Activated CD4-positive, alpha-beta T cell treated with anti-CD3 and anti-CD28 coated beads, Interleukin-2, amount 10 ng/mL, durations not matched to agents 7 days and 5 days (primary cell): Measurements from ENCODE around the gene CDKN2AIP. TPM values are rescaled to one million over a fixed set of nuclear protein-coding genes. Genes with fewer than 3 reads are reported as not detected.
A peak's percentile ranks its signal among the peaks of the same experiment; 100 is the strongest.
"Not testable (repeated sequence)": the region's sequence is repeated elsewhere in the genome, so short reads cannot be mapped to it uniquely, and the experiment has no call there.

Experiments used
- CTCF ChIA-PET: fragments of 350-600 bp; sonication (Branson Sonifier 250); formaldehyde crosslinking; loops from one replicate; lab custom pipeline; 2021; ENCODE audit warnings: antibody characterized with exemption; lab: Charles Lee
- POLR2A ChIA-PET: fragments of 350-600 bp; sonication (Branson Sonifier 250); formaldehyde crosslinking; loops from one replicate; lab custom pipeline; 2021; ENCODE audit warnings: antibody characterized with exemption; lab: Charles Lee
- DNase-seq: peaks from one replicate; pipeline ENCODE4 v3.0.0-alpha.2; 2020
- H3K27ac Mint-ChIP-seq: one replicate; pipeline ENCODE4 v1.8.0; 2021; ENCODE audit warnings: mild to moderate bottlenecking, moderate library complexity, mixed read lengths
- H3K27me3 Mint-ChIP-seq: one replicate; pipeline ENCODE4 v1.8.0; 2021; ENCODE audit warnings: mixed read lengths
- H3K36me3 Mint-ChIP-seq: one replicate; pipeline ENCODE4 v1.8.0; 2021; ENCODE audit warnings: low read depth, mixed read lengths
- H3K4me1 Mint-ChIP-seq: one replicate; pipeline ENCODE4 v1.8.0; 2021; ENCODE audit warnings: mixed read lengths
- H3K4me3 Mint-ChIP-seq: one replicate; pipeline ENCODE4 v1.8.0; 2021; ENCODE audit warnings: mild to moderate bottlenecking, moderate library complexity, mixed read lengths
- H3K9me3 Mint-ChIP-seq: one replicate; pipeline ENCODE4 v1.8.0; 2021; ENCODE audit warnings: mixed read lengths
- total RNA-seq, 2 experiments: library from RNA; stranded (reverse); gene quantifications; one replicate each; pipeline ENCODE4 v1.2.3, GENCODE V29; 2021

Gene CDKN2AIP
- total RNA-seq, 2 experiments from 2014 or later, result 28.2 to 30.2 TPM

GRCh38 chr4:183424109-183424744, 20.2 kb upstream of the CDKN2AIP start:
- Mint-ChIP-seq H3K36me3 (no peaks in the 10 kb centered on the region), H3K4me3 (no peak overlapping the region), H3K27ac (no peak overlapping the region), H3K27me3 (no peaks in the 10 kb centered on the region), H3K4me1 (peaks cover 10% of the 10 kb centered on the region), H3K9me3 (peaks cover 4% of the 10 kb centered on the region)
- DNase-seq, result no peak
- POLR2A ChIA-PET, result no interaction called here
- CTCF ChIA-PET, result interaction anchor here (1.1 kb wide), 1 partner anchor 20 kb away, joined by 4 read pairs; no protein-coding TSS in a partner anchor

GRCh38 chr4:183426507-183426906, 17.9 kb upstream of the CDKN2AIP start:
- Mint-ChIP-seq H3K27ac (peak overlapping the region; percentile 70), H3K27me3 (no peaks in the 10 kb centered on the region), H3K9me3 (peaks cover 4% of the 10 kb centered on the region), H3K4me1 (peaks cover 27% of the 10 kb centered on the region), H3K36me3 (peaks cover 2% of the 10 kb centered on the region), H3K4me3 (no peak overlapping the region)
- DNase-seq, result no peak
- CTCF ChIA-PET, result no interaction called here
- POLR2A ChIA-PET, result no interaction called here

GRCh38 chr4:183429489-183429888, 14.9 kb upstream of the CDKN2AIP start:
- no peak for DNase-seq
- Mint-ChIP-seq H3K4me3 (no peak overlapping the region), H3K27me3 (no peaks in the 10 kb centered on the region), H3K4me1 (peaks cover 39% of the 10 kb centered on the region), H3K36me3 (peaks cover 2% of the 10 kb centered on the region), H3K9me3 (peaks cover 4% of the 10 kb centered on the region), H3K27ac (peak overlapping the region; percentile 25)
- CTCF ChIA-PET, result interaction anchor here (1.9 kb wide), 1 partner anchor 22 kb away, joined by 6 read pairs; no protein-coding TSS in a partner anchor
- POLR2A ChIA-PET, result no interaction called here

GRCh38 chr4:183430317-183430993, 14.0 kb upstream of the CDKN2AIP start:
- Mint-ChIP-seq H3K4me3 (no peak overlapping the region), H3K4me1 (peaks cover 40% of the 10 kb centered on the region), H3K27me3 (no peaks in the 10 kb centered on the region), H3K9me3 (peaks cover 4% of the 10 kb centered on the region), H3K27ac (peak overlapping the region; percentile 87), H3K36me3 (peaks cover 2% of the 10 kb centered on the region)
- ChIA-PET POLR2A (interaction anchor here (1.0 kb wide), 1 partner anchor 13 kb away, joined by 3 read pairs; no protein-coding TSS in a partner anchor), CTCF (interaction anchor here (1.6 to 1.9 kb wide), 2 partner anchors 13 to 23 kb away, joined by 5 to 6 read pairs; no protein-coding TSS in a partner anchor)
- peak; percentile 55 for DNase-seq

- POLR2A ChIA-PET, result interaction anchor here (1.0 kb wide), 1 partner anchor 13 kb away, joined by 3 read pairs; no protein-coding TSS in a partner anchor
- H3K4me1 Mint-ChIP-seq, result peaks cover 40% of the 10 kb centered on the region
- H3K27me3 Mint-ChIP-seq, result no peaks in the 10 kb centered on the region
- peaks cover 4% of the 10 kb centered on the region for H3K9me3 Mint-ChIP-seq
- CTCF ChIA-PET, result interaction anchor here (1.6 kb wide), 1 partner anchor 12 kb away, joined by 5 read pairs; no protein-coding TSS in a partner anchor
- no peak for DNase-seq
- peaks cover 2% of the 10 kb centered on the region for H3K36me3 Mint-ChIP-seq
- no peak overlapping the region for H3K4me3 Mint-ChIP-seq
- H3K27ac Mint-ChIP-seq, result peak overlapping the region; percentile 87
These were observed 13.5 kb upstream of the CDKN2AIP start for GRCh38 chr4:183430994-183431347.

- Mint-ChIP-seq H3K9me3 (peaks cover under 1% of the 10 kb centered on the region), H3K4me1 (peaks cover 34% of the 10 kb centered on the region), H3K27ac (peak overlapping the region; percentile 87), H3K4me3 (no peak overlapping the region), H3K27me3 (no peaks in the 10 kb centered on the region), H3K36me3 (peaks cover 2% of the 10 kb centered on the region)
- POLR2A ChIA-PET, result interaction anchor here (1.0 kb wide), 1 partner anchor 12 kb away, joined by 3 read pairs; no protein-coding TSS in a partner anchor
- no peak for DNase-seq
- CTCF ChIA-PET, result interaction anchor here (1.6 kb wide), 1 partner anchor 12 kb away, joined by 5 read pairs; no protein-coding TSS in a partner anchor
These were observed 12.8 kb upstream of the CDKN2AIP start for GRCh38 chr4:183431614-183432013.

GRCh38 chr4:183433183-183433582, 11.3 kb upstream of the CDKN2AIP start:
- CTCF ChIA-PET, result interaction anchor here (0.8 kb wide), 1 partner anchor 9 kb away, joined by 3 read pairs; no protein-coding TSS in a partner anchor

GRCh38 chr4:183434264-183434663, 10.2 kb upstream of the CDKN2AIP start:
- Mint-ChIP-seq H3K27me3 (no peaks in the 10 kb centered on the region), H3K27ac (no peak overlapping the region), H3K9me3 (no peaks in the 10 kb centered on the region), H3K4me3 (no peak overlapping the region), H3K4me1 (peaks cover 29% of the 10 kb centered on the region), H3K36me3 (peaks cover 2% of the 10 kb centered on the region)
- DNase-seq, result no peak
- ChIA-PET POLR2A (no interaction called here), CTCF (interaction anchor here (0.8 kb wide), 1 partner anchor 9 kb away, joined by 3 read pairs; no protein-coding TSS in a partner anchor)

More at GRCh38 chr4:183433183-183433582, 11.3 kb upstream of the CDKN2AIP start:
- H3K27ac Mint-ChIP-seq, H3K9me3 Mint-ChIP-seq, H3K36me3 Mint-ChIP-seq, DNase-seq, H3K27me3 Mint-ChIP-seq, H3K4me3 Mint-ChIP-seq, POLR2A ChIA-PET: not testable (repeated sequence)
- peaks cover 31% of the 10 kb centered on the region for H3K4me1 Mint-ChIP-seq

- Mint-ChIP-seq H3K36me3 (no peaks in the 10 kb centered on the region), H3K4me1 (peaks cover 25% of the 10 kb centered on the region), H3K27me3 (no peaks in the 10 kb centered on the region), H3K4me3 (no peak overlapping the region), H3K27ac (no peak overlapping the region), H3K9me3 (no peaks in the 10 kb centered on the region)
- DNase-seq, result no peak
- ChIA-PET CTCF (interaction anchor here (0.8 kb wide), 1 partner anchor 8 kb away, joined by 3 read pairs; no protein-coding TSS in a partner anchor), POLR2A (no interaction called here)
These were observed 9.7 kb upstream of the CDKN2AIP start for GRCh38 chr4:183434666-183435190.

GRCh38 chr4:183435803-183436202, 8.6 kb upstream of the CDKN2AIP start:
- Mint-ChIP-seq H3K9me3 (no peaks in the 10 kb centered on the region), H3K4me1 (peaks cover 16% of the 10 kb centered on the region), H3K4me3 (no peak overlapping the region), H3K36me3 (no peaks in the 10 kb centered on the region), H3K27ac (no peak overlapping the region), H3K27me3 (no peaks in the 10 kb centered on the region)
- POLR2A ChIA-PET, result no interaction called here
- CTCF ChIA-PET, result interaction anchor here (0.6 kb wide), 1 partner anchor 8 kb away, joined by 3 read pairs; no protein-coding TSS in a partner anchor
- no peak for DNase-seq

GRCh38 chr4:183436417-183436816, 8.0 kb upstream of the CDKN2AIP start:
- no peak for DNase-seq
- Mint-ChIP-seq H3K27ac (no peak overlapping the region), H3K27me3 (no peaks in the 10 kb centered on the region), H3K36me3 (no peaks in the 10 kb centered on the region), H3K4me3 (no peak overlapping the region), H3K9me3 (no peaks in the 10 kb centered on the region), H3K4me1 (peaks cover 12% of the 10 kb centered on the region)
- ChIA-PET POLR2A (no interaction called here), CTCF (interaction anchor here (0.6 kb wide), 1 partner anchor 9 kb away, joined by 3 read pairs; no protein-coding TSS in a partner anchor)

- POLR2A ChIA-PET, result no interaction called here
- CTCF ChIA-PET, result no interaction called here
- H3K4me1 Mint-ChIP-seq, result peaks cover 10% of the 10 kb centered on the region
- H3K4me3 Mint-ChIP-seq, result no peak overlapping the region
- H3K36me3 Mint-ChIP-seq, result no peaks in the 10 kb centered on the region
- no peaks in the 10 kb centered on the region for H3K9me3 Mint-ChIP-seq
- DNase-seq, result no peak
- no peak overlapping the region for H3K27ac Mint-ChIP-seq
- H3K27me3 Mint-ChIP-seq, result no peaks in the 10 kb centered on the region
These were observed 7.0 kb upstream of the CDKN2AIP start for GRCh38 chr4:183437452-183437851.
